AG09309 (cell line): ENCODE results near the gene SLC35G4.

Experiments
- DNase-seq: peaks from one replicate; pipeline ENCODE4 v3.0.0-alpha.2; 2010; ENCODE audit warnings: low read depth
- H3K4me3 ChIP-seq: 2 replicates; pipeline ENCODE4 v1.5.1; 2011; ENCODE audit warnings: mild to moderate bottlenecking, low read depth, low read length, moderate library complexity; ENCODE audit not compliant: control insufficient read depth
- CTCF ChIP-seq: IDR thresholded peaks from 2 replicates; pipeline ENCODE4 v1.5.1; 2011; ENCODE audit warnings: mild to moderate bottlenecking, low read depth, low read length, inconsistent platforms; ENCODE audit not compliant: insufficient read depth, control insufficient read depth; ENCODE audit errors: missing control alignments

The SLC35G4 gene

GRCh38 chr18:11572201-11572600 lies 37.2 kb upstream of the SLC35G4 start:
- TF ChIP-seq CTCF: no peak
- H3K4me3 ChIP-seq: no peak overlapping the region
- no peak for DNase-seq

GRCh38 chr18:11574545-11574944 lies 34.9 kb upstream of the SLC35G4 start:
- no peak for DNase-seq
- no peak overlapping the region for H3K4me3 ChIP-seq
- no peak for TF ChIP-seq CTCF

GRCh38 chr18:11577271-11578112 lies 31.9 kb upstream of the SLC35G4 start:
- H3K4me3 ChIP-seq: no peak overlapping the region
- no peak for TF ChIP-seq CTCF
- no peak for DNase-seq

GRCh38 chr18:11578799-11579198 lies 30.6 kb upstream of the SLC35G4 start:
- TF ChIP-seq CTCF: no peak
- DNase-seq: no peak
- H3K4me3 ChIP-seq: no peak overlapping the region

GRCh38 chr18:11579916-11580315 lies 29.5 kb upstream of the SLC35G4 start:
- DNase-seq: no peak
- TF ChIP-seq CTCF: no peak

GRCh38 chr18:11581286-11581685 lies 28.1 kb upstream of the SLC35G4 start:
- no peak overlapping the region for H3K4me3 ChIP-seq
- TF ChIP-seq CTCF: no peak
- no peak for DNase-seq

More at GRCh38 chr18:11579916-11580315, 29.5 kb upstream of the SLC35G4 start:
- H3K4me3 ChIP-seq: no peak overlapping the region
